ENCODE data around the gene HOXA3. TPM values are rescaled to one million over a fixed set of nuclear protein-coding genes. Genes with fewer than 3 reads are reported as not detected.

The HOXA3 gene
- total RNA-seq, 4 donors from 2014 or later: 10.2 to 16.6 (median 13.8) TPM

DNA sequence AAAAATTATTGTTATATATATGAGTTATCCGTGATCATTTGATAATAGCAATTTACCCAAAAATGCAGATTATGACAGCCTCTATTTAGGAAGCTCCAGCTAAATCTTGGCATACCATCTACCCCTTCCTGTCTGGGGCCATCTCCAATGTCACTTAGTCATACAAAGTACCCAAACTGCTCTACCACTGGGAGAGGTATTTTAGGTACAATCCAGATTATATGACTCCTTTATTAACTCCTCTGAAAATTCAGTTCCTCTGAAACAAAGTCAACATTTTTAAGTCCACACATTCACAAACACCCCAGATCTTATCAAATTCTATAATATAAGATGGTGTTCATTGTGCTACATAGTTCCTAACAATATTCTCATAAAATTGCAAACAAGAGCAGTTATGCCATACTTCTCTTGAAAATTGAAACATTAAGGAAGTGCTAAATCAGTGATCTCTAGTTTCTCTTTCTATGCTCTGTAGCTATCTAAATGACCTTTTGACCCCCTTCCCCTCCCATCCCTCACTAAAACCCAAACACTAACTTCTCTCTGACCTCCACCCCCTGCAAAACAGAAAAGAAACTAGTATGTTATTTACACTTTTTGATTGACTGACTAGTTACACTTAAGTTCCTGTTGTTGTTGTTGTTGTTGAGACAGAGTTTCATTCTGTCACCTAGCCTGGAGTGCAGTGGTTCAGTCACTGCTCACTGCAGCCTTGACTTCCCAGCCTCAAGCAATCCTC is 73.0 kb downstream of the HOXA3 start:
- Histone ChIP-seq H3K4me3 (no peak overlapping the region), H3K36me3 (no peaks in the 10 kb centered on the region), H3K27ac (replicated peaks in 1 of 4) (no peak overlapping the region), H3K4me1 (no peaks in the 10 kb centered on the region), H3K27me3 (no peaks in the 10 kb centered on the region), H3K9me3 (no peaks in the 10 kb centered on the region)
- TF ChIP-seq CTCF (IDR thresholded peaks at IDR 0.05) (no peak), EP300 (IDR thresholded peaks at IDR 0.05) (no peak), POLR2A (IDR thresholded peaks at IDR 0.05; ENCODE audit: low read depth) (no peak), POLR2AphosphoS5 (IDR thresholded peaks at IDR 0.05) (no peak)
- DNase-seq (ENCODE audit: extremely low spot score): no peak
- intact Hi-C loops (cut with DNase I): no loop called here
- WGBS: 88% methylated on average over 1 of the region's 1 CpG

GRCh38 chr7:27078616-27079233 is 73.7 kb downstream of the HOXA3 start:
- intact Hi-C loops (cut with DNase I): no loop called here
- TF ChIP-seq CTCF (IDR thresholded peaks at IDR 0.05) (no peak), EP300 (IDR thresholded peaks at IDR 0.05) (no peak)

DNA sequence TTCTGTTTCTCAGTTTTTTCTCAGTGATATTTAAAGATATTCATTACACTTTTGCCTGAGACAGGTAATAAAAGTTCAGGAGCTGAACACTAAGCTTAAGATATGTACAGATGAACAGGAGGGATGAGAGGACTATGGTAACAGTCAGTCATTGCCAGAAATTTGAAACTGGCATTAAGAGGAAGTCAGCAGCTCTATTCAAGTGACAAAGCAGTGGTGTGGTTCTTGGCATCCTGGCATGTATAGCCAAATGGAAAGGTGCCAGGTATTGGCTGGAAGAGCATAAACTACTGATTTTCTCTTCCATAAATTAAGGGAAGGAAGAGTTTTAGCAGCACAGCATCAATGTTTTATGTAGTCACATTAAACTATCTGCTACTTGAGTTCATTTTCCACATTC is 79.3 kb downstream of the HOXA3 start:
- Histone ChIP-seq H3K4me1 (no peaks in the 10 kb centered on the region), H3K9me3 (no peaks in the 10 kb centered on the region), H3K36me3 (no peaks in the 10 kb centered on the region), H3K27me3 (no peaks in the 10 kb centered on the region), H3K27ac (replicated peaks in 1 of 4) (no peak overlapping the region), H3K4me3 (no peak overlapping the region)
- intact Hi-C loops (cut with DNase I): no loop called here
- no peak for TF ChIP-seq EP300 (IDR thresholded peaks at IDR 0.05)
- TF ChIP-seq POLR2A (IDR thresholded peaks at IDR 0.05; ENCODE audit: low read depth): no peak
- no peak for TF ChIP-seq POLR2AphosphoS5 (IDR thresholded peaks at IDR 0.05)
- no peak for TF ChIP-seq CTCF (IDR thresholded peaks at IDR 0.05)
- DNase-seq (ENCODE audit: extremely low spot score): no peak

More at GRCh38 chr7:27078616-27079233, 73.7 kb downstream of the HOXA3 start:
- Histone ChIP-seq H3K27me3 (no peaks in the 10 kb centered on the region), H3K36me3 (no peaks in the 10 kb centered on the region), H3K4me3 (no peak overlapping the region), H3K4me1 (no peaks in the 10 kb centered on the region), H3K27ac (replicated peaks in 1 of 4) (no peak overlapping the region), H3K9me3 (no peaks in the 10 kb centered on the region)
- DNase-seq (ENCODE audit: extremely low spot score): no peak
- 85% methylated on average over 5 of the region's 5 CpGs for WGBS

DNA sequence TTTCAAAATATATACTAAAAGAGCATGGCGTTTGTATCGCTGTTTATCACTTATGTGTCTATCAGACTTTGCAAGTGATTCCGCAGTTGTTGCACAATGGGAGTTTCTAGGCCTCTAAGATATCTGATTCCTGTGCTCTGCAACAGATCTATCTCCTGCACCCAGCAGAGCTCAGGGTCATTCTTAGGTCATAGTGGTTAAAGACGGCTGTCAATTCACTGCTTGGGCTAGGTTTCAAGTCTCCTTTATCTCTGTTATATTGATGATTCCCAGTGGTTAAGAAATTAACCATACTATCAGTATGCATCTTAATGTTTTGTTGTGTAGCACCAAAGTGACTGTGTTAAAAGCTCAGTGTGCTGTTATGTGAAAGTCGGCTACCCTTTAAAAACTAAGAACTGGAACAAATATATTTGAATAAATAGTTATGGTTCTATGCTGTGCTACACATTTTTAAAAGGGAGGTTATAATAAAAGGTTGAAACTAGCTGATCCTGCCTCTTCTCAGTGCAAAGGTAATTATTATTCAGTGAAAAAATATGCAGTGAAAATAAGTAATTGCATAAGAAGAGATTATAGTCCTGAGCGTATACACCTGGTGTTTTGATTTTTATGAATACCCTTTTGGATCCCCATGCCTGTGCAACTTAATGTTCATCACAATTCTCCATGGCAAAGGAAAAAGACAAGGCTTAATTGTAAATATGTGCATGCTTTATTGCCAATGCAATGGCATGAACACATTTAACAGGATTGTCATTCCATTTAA is 80.6 kb downstream of the HOXA3 start:
- no peak overlapping the region for H3K4me3 ChIP-seq
- H3K4me1 ChIP-seq: no peaks in the 10 kb centered on the region
- TF ChIP-seq POLR2AphosphoS5 (IDR thresholded peaks at IDR 0.05) (no peak), POLR2A (IDR thresholded peaks at IDR 0.05; ENCODE audit: low read depth) (no peak), CTCF (IDR thresholded peaks at IDR 0.05) (no peak), EP300 (IDR thresholded peaks at IDR 0.05) (no peak)
- WGBS: 83% methylated on average over 6 of the region's 6 CpGs
- DNase-seq (ENCODE audit: extremely low spot score): no peak
- H3K27me3 ChIP-seq: no peaks in the 10 kb centered on the region
- H3K36me3 ChIP-seq: no peaks in the 10 kb centered on the region
- no peaks in the 10 kb centered on the region for H3K9me3 ChIP-seq
- intact Hi-C loops (cut with DNase I): no loop called here
- no peak overlapping the region for H3K27ac ChIP-seq (replicated peaks in 1 of 4)

All from esophagus muscularis mucosa (tissue), 4 donors.